PC-3 (cell line): Measurements from ENCODE around the gene SYCN. TPM values are rescaled to one million over a fixed set of nuclear protein-coding genes. Genes with fewer than 3 reads are reported as not detected.

ENCODE experiments used
- ATAC-seq: fragments of 200-7000 bp; cut with Tn5 transposase; 2 replicates; pipeline ENCODE4 v1.9.1; 2020; ENCODE audit warnings: mild to moderate bottlenecking, moderate library complexity
- BruUV-seq: library from RNA; stranded (reverse); fragments of 400-500 nt; replicated peaks from 2 replicates; lab custom pipeline; 2021; lab: Mats Ljungman, UMichigan
- CTCF ChIA-PET: fragments of 300-600 bp; sonication (Branson Sonifier 250); formaldehyde crosslinking; loops from one replicate; lab custom pipeline; 2022; ENCODE audit warnings: antibody characterized with exemption; lab: Charles Lee
- POLR2A ChIA-PET: fragments of 300-600 bp; sonication (Branson Sonifier 250); formaldehyde crosslinking; loops from one replicate; lab custom pipeline; 2022; ENCODE audit warnings: antibody characterized with exemption; ENCODE audit not compliant: unreplicated experiment; lab: Charles Lee
- DNase-seq: peaks from one replicate; pipeline ENCODE4 v3.0.0-alpha.2; 2015
- H2AFZ ChIP-seq: fragments of 300-600 bp; sonication (generic); 2 replicates; pipeline ENCODE4 v1.6.0; 2016; ENCODE audit warnings: antibody characterized with exemption, low read length
- H3F3A ChIP-seq: fragments of 300-600 bp; sonication (generic); one replicate; pipeline ENCODE4 v1.6.0; 2017; ENCODE audit warnings: antibody characterized with exemption, low read length, control low read depth, mild to moderate bottlenecking; ENCODE audit not compliant: unreplicated experiment
- H3K27ac ChIP-seq: fragments of 300-600 bp; sonication (generic); 2 replicates; pipeline ENCODE4 v1.5.1; 2016; ENCODE audit warnings: mild to moderate bottlenecking, low read length
- H3K27me3 ChIP-seq: fragments of 300-600 bp; sonication (generic); 2 replicates; pipeline ENCODE4 v1.6.1; 2016; ENCODE audit warnings: low read length, mixed read lengths
- H3K36me3 ChIP-seq: fragments of 300-600 bp; sonication (generic); 2 replicates; pipeline ENCODE4 v1.6.1; 2016; ENCODE audit warnings: low read depth, mixed run types, low read length, mixed read lengths
- H3K4me1 ChIP-seq: fragments of 300-600 bp; sonication (generic); 2 replicates; pipeline ENCODE4 v1.5.1; 2016; ENCODE audit warnings: low read length; ENCODE audit not compliant: insufficient read depth
- H3K4me2 ChIP-seq: fragments of 300-600 bp; sonication (generic); 2 replicates; pipeline ENCODE4 v1.6.0; 2016; ENCODE audit warnings: low read length
- H3K4me3 ChIP-seq: fragments of 300-600 bp; sonication (generic); 2 replicates; pipeline ENCODE4 v1.5.1; 2016; ENCODE audit warnings: mild to moderate bottlenecking, low read length, mixed read lengths
- H3K79me2 ChIP-seq: fragments of 300-600 bp; sonication (generic); 2 replicates; pipeline ENCODE4 v1.6.1; 2017; ENCODE audit warnings: low read length, mixed read lengths
- H3K9ac ChIP-seq: fragments of 300-600 bp; sonication (generic); 2 replicates; pipeline ENCODE4 v1.6.0; 2016; ENCODE audit warnings: mild to moderate bottlenecking, low read length
- H3K9me2 ChIP-seq: fragments of 300-600 bp; sonication (generic); replicated peaks from 2 replicates; pipeline ENCODE4 v1.6.1; 2016; ENCODE audit warnings: mixed run types, low read length, mixed read lengths
- H3K9me3 ChIP-seq: fragments of 300-600 bp; sonication (generic); 2 replicates; pipeline ENCODE4 v1.6.1; 2016; ENCODE audit warnings: low read length, mixed read lengths
- H4K20me1 ChIP-seq: fragments of 300-600 bp; sonication (generic); 2 replicates; pipeline ENCODE4 v1.6.1; 2016; ENCODE audit warnings: low read length, mixed read lengths
- CTCF ChIP-seq: fragments of 300-600 bp; sonication (generic); conservative IDR thresholded peaks from 2 replicates; pipeline ENCODE4 v1.5.1; 2017; ENCODE audit warnings: antibody characterized with exemption, low read depth, mild to moderate bottlenecking, low read length
- EZH2 ChIP-seq: fragments of 300-600 bp; sonication (generic); IDR thresholded peaks from one replicate; pipeline ENCODE4 v1.6.1; 2017; ENCODE audit warnings: antibody characterized with exemption, mild to moderate bottlenecking, low read length; ENCODE audit not compliant: unreplicated experiment
- EZH2phosphoT487 ChIP-seq: fragments of 300-600 bp; sonication (generic); IDR thresholded peaks from 2 replicates; pipeline ENCODE4 v1.6.1; 2018; ENCODE audit warnings: mild to moderate bottlenecking, antibody characterized with exemption, low read length, borderline replicate concordance
- intact Hi-C: fragments of 100-400 bp; cut with micrococcal nuclease; formaldehyde crosslinking; loops from 2 replicates; pipeline ENCODE4 v1.9.0; 2023
- total RNA-seq: library from RNA; depleted of rRNA; stranded (reverse); fragments of >200 nt; gene quantifications from 2 replicates; pipeline ENCODE4 v1.2.3, GENCODE V29; 2014

Gene SYCN
- total RNA-seq, 1 experiment from 2014 or later: not detected

- ATAC-seq: no peak
- CTCF ChIA-PET: no interaction called here
Measured at GRCh38 chr19:39252458-39252857, 48.4 kb upstream of the SYCN start.

GRCh38 chr19:39251846-39252245 lies 47.8 kb upstream of the SYCN start:
- ATAC-seq: no peak
- Histone ChIP-seq H3F3A (no peaks in the 10 kb centered on the region), H2AFZ (no peak overlapping the region), H3K9me2 (no peaks in the 10 kb centered on the region), H3K27ac (no peak overlapping the region), H3K4me1 (no peaks in the 10 kb centered on the region), H3K9ac (no peak overlapping the region), H3K79me2 (no peaks in the 10 kb centered on the region), H3K4me2 (no peak overlapping the region), H3K4me3 (no peak overlapping the region), H3K27me3 (no peaks in the 10 kb centered on the region), H3K36me3 (no peaks in the 10 kb centered on the region), H3K9me3 (no peaks in the 10 kb centered on the region), H4K20me1 (no peaks in the 10 kb centered on the region)
- no TSS peak for BruUV-seq
- intact Hi-C loops: no loop called here
- TF ChIP-seq CTCF (no peak), EZH2 (no peak), EZH2phosphoT487 (no peak)
- POLR2A ChIA-PET: no interaction called here
- no peak for DNase-seq
- CTCF ChIA-PET: no interaction called here

More at GRCh38 chr19:39252458-39252857, 48.4 kb upstream of the SYCN start:
- no peak overlapping the region for H3K27ac ChIP-seq
- H4K20me1 ChIP-seq: no peaks in the 10 kb centered on the region
- H3K9me3 ChIP-seq: no peaks in the 10 kb centered on the region
- no peaks in the 10 kb centered on the region for H3K9me2 ChIP-seq
- POLR2A ChIA-PET: no interaction called here
- intact Hi-C loops: no loop called here
- no peak overlapping the region for H3K4me3 ChIP-seq
- H3K27me3 ChIP-seq: no peaks in the 10 kb centered on the region
- BruUV-seq: no TSS peak
- no peak for DNase-seq
- H3K9ac ChIP-seq: no peak overlapping the region
- no peak overlapping the region for H2AFZ ChIP-seq
- no peak for TF ChIP-seq EZH2phosphoT487
- no peak for TF ChIP-seq CTCF
- TF ChIP-seq EZH2: no peak
- no peaks in the 10 kb centered on the region for H3K4me1 ChIP-seq
- no peaks in the 10 kb centered on the region for H3K36me3 ChIP-seq
- H3K79me2 ChIP-seq: no peaks in the 10 kb centered on the region
- H3K4me2 ChIP-seq: no peak overlapping the region
- no peaks in the 10 kb centered on the region for H3F3A ChIP-seq

- H2AFZ ChIP-seq: no peak overlapping the region
- H4K20me1 ChIP-seq: no peaks in the 10 kb centered on the region
- intact Hi-C loops: no loop called here
- H3K27ac ChIP-seq: no peak overlapping the region
- H3K9me2 ChIP-seq: no peaks in the 10 kb centered on the region
- POLR2A ChIA-PET: no interaction called here
- H3K4me2 ChIP-seq: no peak overlapping the region
- H3K4me3 ChIP-seq: no peak overlapping the region
- no peaks in the 10 kb centered on the region for H3K4me1 ChIP-seq
- no peaks in the 10 kb centered on the region for H3K79me2 ChIP-seq
- no peak for TF ChIP-seq EZH2phosphoT487
- TF ChIP-seq EZH2: no peak
- TF ChIP-seq CTCF: no peak
- DNase-seq (no peak), ATAC-seq (no peak)
- no peaks in the 10 kb centered on the region for H3K9me3 ChIP-seq
- H3K36me3 ChIP-seq: no peaks in the 10 kb centered on the region
- H3K27me3 ChIP-seq: no peaks in the 10 kb centered on the region
- H3F3A ChIP-seq: no peaks in the 10 kb centered on the region
- no peak overlapping the region for H3K9ac ChIP-seq
- no TSS peak for BruUV-seq
- CTCF ChIA-PET: no interaction called here
Measured at GRCh38 chr19:39251081-39251480, 47.0 kb upstream of the SYCN start.
